ENCODE results near the gene DUSP18. TPM values are rescaled to one million over a fixed set of nuclear protein-coding genes. Genes with fewer than 3 reads are reported as not detected.

DUSP18 gene
- total and polyA plus RNA-seq, 2 donors from 2014 or later = 3.6 to 14.0 TPM

DNA sequence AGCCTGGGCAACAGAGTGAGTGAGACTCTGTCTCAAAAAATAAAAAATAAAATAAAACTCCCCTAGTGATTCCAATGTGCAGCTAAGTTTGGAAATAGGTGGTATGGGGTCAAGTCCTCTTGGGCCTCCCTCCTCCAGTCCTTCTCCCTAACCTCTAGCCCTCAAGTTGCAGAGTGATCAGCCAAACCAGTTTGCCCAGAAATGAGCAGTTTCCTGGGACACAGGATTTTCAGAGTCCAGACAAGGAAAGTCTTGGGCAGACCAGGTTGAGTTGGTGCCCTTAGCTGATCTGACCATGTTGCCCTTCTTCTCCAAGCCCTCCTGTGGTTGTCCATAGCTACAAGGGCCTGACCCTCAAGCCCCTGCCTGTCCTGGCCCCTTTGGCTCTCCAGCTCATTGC, 52.8 kb downstream of the DUSP18 start:
- Histone ChIP-seq H3K4me3 (ENCODE audit: low read length in 3 of 3) (no peak overlapping the region), H3K4me1 (ENCODE audit: control insufficient read depth in 2 of 3, insufficient read depth in 2 of 3, low read depth in 1 of 3, low read length in 3 of 3) (no peaks in the 10 kb centered on the region), H3K9ac (ENCODE audit: low read length in 3 of 3) (no peak overlapping the region), H3K9me3 (ENCODE audit: control insufficient read depth in 2 of 3, insufficient read depth in 1 of 3, low read length in 3 of 3) (no peaks in the 10 kb centered on the region), H3K27ac (ENCODE audit: low read depth in 2 of 2, low read length in 2 of 2) (no peak overlapping the region), H3K27me3 (ENCODE audit: control insufficient read depth, insufficient read depth, low read length) (no peaks in the 10 kb centered on the region), H3K36me3 (ENCODE audit: control insufficient read depth in 2 of 3, insufficient read depth in 3 of 3, low read length in 3 of 3) (peaks cover 2 to 27% (median 17%) of the 10 kb centered on the region in 3 donors)
- intact Hi-C loops (cut with DNase I) = no loop called here
- FAIRE-seq (no peak), DNase-seq (no peak)
- TF ChIP-seq, protein P1, sequence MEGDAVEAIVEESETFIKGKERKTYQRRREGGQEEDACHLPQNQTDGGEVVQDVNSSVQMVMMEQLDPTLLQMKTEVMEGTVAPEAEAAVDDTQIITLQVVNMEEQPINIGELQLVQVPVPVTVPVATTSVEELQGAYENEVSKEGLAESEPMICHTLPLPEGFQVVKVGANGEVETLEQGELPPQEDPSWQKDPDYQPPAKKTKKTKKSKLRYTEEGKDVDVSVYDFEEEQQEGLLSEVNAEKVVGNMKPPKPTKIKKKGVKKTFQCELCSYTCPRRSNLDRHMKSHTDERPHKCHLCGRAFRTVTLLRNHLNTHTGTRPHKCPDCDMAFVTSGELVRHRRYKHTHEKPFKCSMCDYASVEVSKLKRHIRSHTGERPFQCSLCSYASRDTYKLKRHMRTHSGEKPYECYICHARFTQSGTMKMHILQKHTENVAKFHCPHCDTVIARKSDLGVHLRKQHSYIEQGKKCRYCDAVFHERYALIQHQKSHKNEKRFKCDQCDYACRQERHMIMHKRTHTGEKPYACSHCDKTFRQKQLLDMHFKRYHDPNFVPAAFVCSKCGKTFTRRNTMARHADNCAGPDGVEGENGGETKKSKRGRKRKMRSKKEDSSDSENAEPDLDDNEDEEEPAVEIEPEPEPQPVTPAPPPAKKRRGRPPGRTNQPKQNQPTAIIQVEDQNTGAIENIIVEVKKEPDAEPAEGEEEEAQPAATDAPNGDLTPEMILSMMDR (IDR thresholded peaks at IDR 0.05; ENCODE audit: borderline replicate concordance, extremely low read depth, insufficient read depth) = no peak

DNA sequence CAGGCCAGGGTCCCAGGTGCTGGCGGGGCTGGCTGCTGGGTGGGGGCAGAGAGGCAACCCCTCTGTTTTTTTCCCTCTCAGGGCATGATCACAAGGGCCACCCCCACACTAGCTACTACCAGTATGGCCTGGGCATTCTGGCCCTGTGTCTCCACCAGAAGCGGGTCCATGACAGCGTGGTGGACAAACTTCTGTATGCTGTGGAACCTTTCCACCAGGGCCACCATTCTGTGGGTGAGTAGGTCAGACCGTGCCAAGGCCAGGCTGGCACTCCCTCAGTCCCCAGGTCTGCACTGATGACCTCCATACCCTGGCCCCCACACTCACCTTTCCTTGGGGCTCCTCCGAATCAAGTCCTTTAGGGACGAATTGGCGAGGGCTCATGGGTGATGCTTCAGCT, 53.4 kb downstream of the DUSP18 start:
- no peak overlapping the region for H3K4me3 ChIP-seq (ENCODE audit: low read length in 3 of 3)
- no peaks in the 10 kb centered on the region for H3K27me3 ChIP-seq (ENCODE audit: control insufficient read depth, insufficient read depth, low read length)
- intact Hi-C loops (cut with DNase I) = no loop called here
- no peaks in the 10 kb centered on the region for H3K9me3 ChIP-seq (ENCODE audit: control insufficient read depth in 2 of 3, insufficient read depth in 1 of 3, low read length in 3 of 3)
- FAIRE-seq (no peak), DNase-seq (no peak)
- no peak overlapping the region for H3K27ac ChIP-seq (ENCODE audit: low read depth in 2 of 2, low read length in 2 of 2)
- H3K36me3 ChIP-seq (ENCODE audit: control insufficient read depth in 2 of 3, insufficient read depth in 3 of 3, low read length in 3 of 3) = peaks cover 2 to 27% (median 17%) of the 10 kb centered on the region in 3 donors
- peaks cover 0 to 4% (median 0%) of the 10 kb centered on the region in 3 donors for H3K4me1 ChIP-seq (ENCODE audit: control insufficient read depth in 2 of 3, insufficient read depth in 2 of 3, low read depth in 1 of 3, low read length in 3 of 3)
- no peak overlapping the region for H3K9ac ChIP-seq (ENCODE audit: low read length in 3 of 3)
- TF ChIP-seq, protein P1 (IDR thresholded peaks at IDR 0.05; ENCODE audit: borderline replicate concordance, extremely low read depth, insufficient read depth) = no peak

DNA sequence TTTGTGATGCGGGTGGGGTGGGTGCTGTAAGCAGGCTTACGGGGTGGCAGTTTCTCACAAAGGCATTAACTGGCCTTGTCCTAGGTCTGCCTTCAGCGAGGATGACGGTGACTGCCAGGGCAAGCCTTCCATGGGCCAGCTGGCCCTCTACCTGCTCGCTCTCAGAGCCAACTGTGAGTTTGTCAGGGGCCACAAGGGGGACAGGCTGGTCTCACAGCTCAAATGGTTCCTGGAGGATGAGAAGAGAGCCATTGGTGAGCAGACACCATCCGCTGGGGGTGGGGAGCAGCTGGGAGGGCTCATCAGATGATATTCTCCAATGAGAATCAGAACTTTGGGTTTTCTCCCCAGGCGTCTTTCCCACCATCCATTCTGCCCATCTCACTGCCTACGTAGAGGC, 54.9 kb downstream of the DUSP18 start:
- H3K9me3 ChIP-seq (ENCODE audit: control insufficient read depth in 2 of 3, insufficient read depth in 1 of 3, low read length in 3 of 3) = no peaks in the 10 kb centered on the region
- H3K9ac ChIP-seq (ENCODE audit: low read length in 3 of 3) = no peak overlapping the region
- FAIRE-seq = no peak
- H3K27me3 ChIP-seq (ENCODE audit: control insufficient read depth, insufficient read depth, low read length) = no peaks in the 10 kb centered on the region
- TF ChIP-seq, protein P1 (IDR thresholded peaks at IDR 0.05; ENCODE audit: borderline replicate concordance, extremely low read depth, insufficient read depth) = no peak
- H3K4me3 ChIP-seq (ENCODE audit: low read length in 3 of 3) = no peak overlapping the region
- no peak overlapping the region for H3K27ac ChIP-seq (ENCODE audit: low read depth in 2 of 2, low read length in 2 of 2)
- intact Hi-C loops (cut with DNase I) = no loop called here
- DNase-seq = no peak
- H3K4me1 ChIP-seq (ENCODE audit: control insufficient read depth in 2 of 3, insufficient read depth in 2 of 3, low read depth in 1 of 3, low read length in 3 of 3) = peaks cover 0 to 13% (median under 1%) of the 10 kb centered on the region in 3 donors
- peaks cover 2 to 25% (median 16%) of the 10 kb centered on the region in 3 donors for H3K36me3 ChIP-seq (ENCODE audit: control insufficient read depth in 2 of 3, insufficient read depth in 3 of 3, low read length in 3 of 3)

Other genes starting within 250 kb of the DUSP18 start
- 8.1 TPM for gene MTFP1, start 242.1 kb downstream of the DUSP18 start, total RNA-seq
- 82.6 TPM for gene MTFP1, start 242.1 kb downstream of the DUSP18 start, polyA plus RNA-seq (ENCODE audit: insufficient read depth, low read depth, low replicate concordance)
- gene SEC14L3, start 195.9 kb downstream of the DUSP18 start, total RNA-seq = not detected
- gene SEC14L3, start 195.9 kb downstream of the DUSP18 start, polyA plus RNA-seq (ENCODE audit: insufficient read depth, low read depth, low replicate concordance) = not detected
- 0.63 TPM for gene SEC14L4, start 162.2 kb downstream of the DUSP18 start, total RNA-seq
- gene SEC14L4, start 162.2 kb downstream of the DUSP18 start, polyA plus RNA-seq (ENCODE audit: insufficient read depth, low read depth, low replicate concordance) = 0.41 TPM
- gene SEC14L6, start 121.1 kb downstream of the DUSP18 start, total RNA-seq = 13.9 TPM
- 16.5 TPM for gene SEC14L6, start 121.1 kb downstream of the DUSP18 start, polyA plus RNA-seq (ENCODE audit: insufficient read depth, low read depth, low replicate concordance)
- 16.1 TPM for gene GAL3ST1, start 93.2 kb downstream of the DUSP18 start, total RNA-seq
- 34.3 TPM for gene GAL3ST1, start 93.2 kb downstream of the DUSP18 start, polyA plus RNA-seq (ENCODE audit: insufficient read depth, low read depth, low replicate concordance)
- gene PES1, start 76.0 kb downstream of the DUSP18 start, total RNA-seq = 68.4 TPM
- gene PES1, start 76.0 kb downstream of the DUSP18 start, polyA plus RNA-seq (ENCODE audit: insufficient read depth, low read depth, low replicate concordance) = 57.0 TPM
- gene TCN2, start 60.7 kb downstream of the DUSP18 start, total RNA-seq = 71.3 TPM
- 174 TPM for gene TCN2, start 60.7 kb downstream of the DUSP18 start, polyA plus RNA-seq (ENCODE audit: insufficient read depth, low read depth, low replicate concordance)
- gene SLC35E4, start 32.1 kb downstream of the DUSP18 start, total RNA-seq = 3.2 TPM
- 1.8 TPM for gene SLC35E4, start 32.1 kb downstream of the DUSP18 start, polyA plus RNA-seq (ENCODE audit: insufficient read depth, low read depth, low replicate concordance)
- gene OSBP2, start 27.0 kb upstream of the DUSP18 start, total RNA-seq = 4.0 TPM
- 3.4 TPM for gene OSBP2, start 27.0 kb upstream of the DUSP18 start, polyA plus RNA-seq (ENCODE audit: insufficient read depth, low read depth, low replicate concordance)

Data from kidney (tissue), 14 donors.